HG02798 (cell line): Measurements from ENCODE around the gene DHCR24.

Experiments
- ATAC-seq: cut with Tn5 transposase; IDR thresholded peaks from one replicate; pipeline ENCODE4 v1.9.1; 2021; ENCODE audit warnings: mild to moderate bottlenecking; ENCODE audit not compliant: unreplicated experiment, poor library complexity

DHCR24 gene

GRCh38 chr1:54849219-54850068 lies 37.6 kb downstream of the DHCR24 start:
- no peak for ATAC-seq

- no peak for ATAC-seq
Observed at GRCh38 chr1:54848134-54848948, 38.7 kb downstream of the DHCR24 start.

GRCh38 chr1:54846716-54847284 lies 40.2 kb downstream of the DHCR24 start:
- ATAC-seq, result no peak

GRCh38 chr1:54846301-54846700 lies 40.7 kb downstream of the DHCR24 start:
- ATAC-seq, result no peak

- ATAC-seq, result no peak
Observed at GRCh38 chr1:54845772-54846171, 41.2 kb downstream of the DHCR24 start.

GRCh38 chr1:54844564-54844963 lies 42.4 kb downstream of the DHCR24 start:
- no peak for ATAC-seq

GRCh38 chr1:54843449-54843848 lies 43.5 kb downstream of the DHCR24 start:
- ATAC-seq, result no peak

- no peak for ATAC-seq
Observed at GRCh38 chr1:54842963-54843362, 44.0 kb downstream of the DHCR24 start.

- no peak for ATAC-seq
Observed at GRCh38 chr1:54842206-54842915, 44.6 kb downstream of the DHCR24 start.

GRCh38 chr1:54839824-54840223 lies 47.2 kb downstream of the DHCR24 start:
- ATAC-seq, result no peak

- ATAC-seq, result no peak
Observed at GRCh38 chr1:54838565-54839180, 48.3 kb downstream of the DHCR24 start.

- no peak for ATAC-seq
Observed at GRCh38 chr1:54837002-54837853, 49.8 kb downstream of the DHCR24 start.

GRCh38 chr1:54836594-54836993 lies 50.4 kb downstream of the DHCR24 start:
- no peak for ATAC-seq

GRCh38 chr1:54835970-54836369 lies 51.0 kb downstream of the DHCR24 start:
- ATAC-seq, result no peak

- ATAC-seq, result no peak
Observed at GRCh38 chr1:54835131-54835898, 51.7 kb downstream of the DHCR24 start.

GRCh38 chr1:54834007-54834541 lies 52.9 kb downstream of the DHCR24 start:
- no peak for ATAC-seq

GRCh38 chr1:54833121-54833520 lies 53.9 kb downstream of the DHCR24 start:
- ATAC-seq, result no peak

- no peak for ATAC-seq
Observed at GRCh38 chr1:54826226-54826816, 60.7 kb downstream of the DHCR24 start.
